Lower leg skin (tissue), 3 donors: Measurements from ENCODE around the gene RALGAPA2.

Experiments used
- CTCF ChIP-seq, 3 donors: fragments of 450-650 bp; IDR thresholded peaks; one replicate each; pipeline ENCODE4 v1.5.1; 2016; ENCODE audit warnings: antibody characterized with exemption in 3 of 3, mild to moderate bottlenecking in 3 of 3, moderate library complexity in 2 of 3
- POLR2A ChIP-seq, 2 donors: fragments of 450-650 bp; IDR thresholded peaks; one replicate each; pipeline ENCODE4 v1.6.1; 2016 to 2017; ENCODE audit warnings: antibody characterized with exemption in 2 of 2, mild to moderate bottlenecking in 1 of 2, moderate library complexity in 1 of 2

GRCh38 chr20:20699917-20700316 is 12.5 kb downstream of the RALGAPA2 start:
- no peak for TF ChIP-seq POLR2A (IDR thresholded peaks at IDR 0.05)
- TF ChIP-seq CTCF (IDR thresholded peaks at IDR 0.05) = no peak
